ENCODE data around the gene FXYD5. TPM values are rescaled to one million over a fixed set of nuclear protein-coding genes. Genes with fewer than 3 reads are reported as not detected.

FXYD5 gene
- total and polyA plus RNA-seq, 9 of the 15 experiments (the other 6 are each of a cell fraction or from before 2014, with no cell fraction given) = 104 to 537 (median 174) TPM

- DNase-seq (ENCODE audit: extremely low read depth in 1 of 4, low spot score in 3 of 4) = peak in 1 of 4 experiments; percentile 71
- POLR2A ChIA-PET = no interaction called here
- no peaks in the 10 kb centered on the region for H3K9me1 ChIP-seq (ENCODE audit: control insufficient read depth, insufficient read depth, low read length)
- BruUV-seq (replicated peaks) = no TSS peak
- 15% methylated on average over 2 of the region's 2 CpGs for WGBS (ENCODE audit: insufficient coverage, low coverage, missing lambda C conversion rate)
- FAIRE-seq = peak; percentile 40
- peaks cover 98% of the 10 kb centered on the region for H3K36me3 ChIP-seq (ENCODE audit: control insufficient read depth, insufficient read depth, low read length)
- H3K4me2 ChIP-seq (ENCODE audit: insufficient read depth, low read length) = peak overlapping the region; percentile 20
- peak overlapping the region in 1 of 2 experiments; percentile 39; a peak in 1 of 4 replicates for H3K9ac ChIP-seq (ENCODE audit: insufficient read depth in 1 of 2, low read depth in 2 of 2, low read length in 2 of 2)
- no peaks in the 10 kb centered on the region for H3K9me3 ChIP-seq (replicated peaks; ENCODE audit: control insufficient read depth, insufficient read depth, low read depth, low read length)
- no peak overlapping the region for H2AFZ ChIP-seq (ENCODE audit: low read depth, low read length)
- H3K4me3 ChIP-seq = no peak overlapping the region
- CTCF ChIA-PET (ENCODE audit: low intra/inter-chr PET ratio) = no interaction called here
- peak overlapping the region; percentile 77 for H3K27ac ChIP-seq (ENCODE audit: extremely low read depth, low read depth, low read length)
- in situ Hi-C loops (cut with MboI) = no loop called here
- H3K79me2 ChIP-seq (ENCODE audit: control insufficient read depth, insufficient read depth, low read length) = peaks cover 40% of the 10 kb centered on the region
- H4K20me1 ChIP-seq (replicated peaks; ENCODE audit: control insufficient read depth, insufficient read depth, low read length) = no peaks in the 10 kb centered on the region
- no peaks in the 10 kb centered on the region; a peak in 1 of 5 replicates for H3K27me3 ChIP-seq (ENCODE audit: control insufficient read depth in 2 of 2, insufficient read depth in 2 of 2, low read length in 2 of 2)
- H3K4me1 ChIP-seq (replicated peaks in 1 of 2; ENCODE audit: control insufficient read depth in 2 of 2, insufficient read depth in 2 of 2, low read length in 2 of 2) = peaks cover 54 to 67% of the 10 kb centered on the region in 2 experiments
- ATAC-seq = no peak
- intact Hi-C loops (cut with micrococcal nuclease) = no loop called here
- TF ChIP-seq ELF4 (CRISPR knock-in tag; IDR thresholded peaks at IDR 0.05) = 0 out of 2 replicates have a peak, but pooled peaks have one; percentile 30
- TF ChIP-seq NFIX (CRISPR knock-in tag; IDR thresholded peaks at IDR 0.05; ENCODE audit: low read depth) = no peak
- TF ChIP-seq EWSR1 (IDR thresholded peaks at IDR 0.05; ENCODE audit: borderline replicate concordance, low read depth, partially characterized antibody) = no peak
- no peak for TF ChIP-seq RBM39 (optimal IDR thresholded peaks at IDR 0.05; ENCODE audit: low read depth, low read length)
- TF ChIP-seq POLR2A (conservative IDR thresholded peaks at IDR 0.05) = no peak
- no peak for TF ChIP-seq ETV6 (IDR thresholded peaks at IDR 0.05; ENCODE audit: borderline replicate concordance in 1 of 2, low read depth in 2 of 2, low read length in 1 of 2)
- TF ChIP-seq ETV6 (CRISPR knock-in tag; IDR thresholded peaks at IDR 0.05; ENCODE audit: borderline replicate concordance) = no peak
- TF ChIP-seq ZNF232 (CRISPR knock-in tag; IDR thresholded peaks at IDR 0.05) = no peak
- no peak for TF ChIP-seq BRCA1 (IDR thresholded peaks at IDR 0.05)
- TF ChIP-seq BRCA1 (CRISPR knock-in tag; IDR thresholded peaks at IDR 0.05) = no peak
- no peak for TF ChIP-seq BRD4 (IDR thresholded peaks at IDR 0.05)
- no peak for TF ChIP-seq PREB (CRISPR knock-in tag; IDR thresholded peaks at IDR 0.05)
- TF ChIP-seq SNRNP70 (optimal IDR thresholded peaks at IDR 0.05; ENCODE audit: low read depth, low read length) = no peak
- TF ChIP-seq ETV5 (CRISPR knock-in tag; IDR thresholded peaks at IDR 0.05; ENCODE audit: low read depth) = no peak
- peak in 1 of 2 experiments; percentile 38; a peak in 1 of 4 replicates for TF ChIP-seq KDM1A (IDR thresholded peaks at IDR 0.05)
Observed at GRCh38 chr19:35164418-35164817, 9.9 kb downstream of the FXYD5 start.
